ENCODE measurements around the gene CGN. TPM values are rescaled to one million over a fixed set of nuclear protein-coding genes. Genes with fewer than 3 reads are reported as not detected.

The CGN gene
- total and polyA plus RNA-seq, 2 of the 13 experiments (the other 11 are each of a cell fraction or from before 2014, with no cell fraction given), result 0.75 to 0.81 TPM

DNA sequence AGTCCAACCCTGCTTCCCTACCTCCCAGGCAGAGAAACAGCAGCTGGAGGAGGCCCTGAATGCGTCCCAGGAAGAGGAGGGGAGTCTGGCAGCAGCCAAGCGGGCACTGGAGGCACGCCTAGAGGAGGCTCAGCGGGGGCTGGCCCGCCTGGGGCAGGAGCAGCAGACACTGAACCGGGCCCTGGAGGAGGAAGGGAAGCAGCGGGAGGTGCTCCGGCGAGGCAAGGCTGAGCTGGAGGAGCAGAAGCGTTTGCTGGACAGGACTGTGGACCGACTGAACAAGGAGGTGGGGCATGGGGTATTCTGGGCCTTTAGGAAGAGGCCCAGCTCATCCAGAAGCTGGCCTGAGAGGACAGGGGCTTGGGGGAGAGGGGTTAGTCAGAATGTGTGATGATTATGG is 19.3 kb downstream of the CGN start (continued):
- TF ChIP-seq SNAPC4 (CRISPR knock-in tag; IDR thresholded peaks at IDR 0.05) (no peak), ATF7 (IDR thresholded peaks at IDR 0.05) (no peak), ATF7 (CRISPR knock-in tag; IDR thresholded peaks at IDR 0.05) (no peak), HOXA9 (CRISPR knock-in tag; IDR thresholded peaks at IDR 0.05; ENCODE audit: borderline replicate concordance) (no peak), KLF9 (CRISPR knock-in tag; IDR thresholded peaks at IDR 0.05; ENCODE audit: low read depth) (no peak), ZNF275 (CRISPR knock-in tag; IDR thresholded peaks at IDR 0.05; ENCODE audit: borderline replicate concordance) (no peak)
- TF ChIP-seq, protein P1, sequence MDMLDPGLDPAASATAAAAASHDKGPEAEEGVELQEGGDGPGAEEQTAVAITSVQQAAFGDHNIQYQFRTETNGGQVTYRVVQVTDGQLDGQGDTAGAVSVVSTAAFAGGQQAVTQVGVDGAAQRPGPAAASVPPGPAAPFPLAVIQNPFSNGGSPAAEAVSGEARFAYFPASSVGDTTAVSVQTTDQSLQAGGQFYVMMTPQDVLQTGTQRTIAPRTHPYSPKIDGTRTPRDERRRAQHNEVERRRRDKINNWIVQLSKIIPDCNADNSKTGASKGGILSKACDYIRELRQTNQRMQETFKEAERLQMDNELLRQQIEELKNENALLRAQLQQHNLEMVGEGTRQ (IDR thresholded peaks at IDR 0.05; ENCODE audit: low read depth, low read length), result no peak
- TF ChIP-seq, protein P1 (CRISPR knock-in tag; IDR thresholded peaks at IDR 0.05; ENCODE audit: borderline replicate concordance), result no peak
